GM19395 (cell line): ENCODE results near the gene HUNK.

Experiments
- ATAC-seq: cut with Tn5 transposase; IDR thresholded peaks from one replicate; pipeline ENCODE4 v1.9.1; 2021; ENCODE audit warnings: mild to moderate bottlenecking, moderate library complexity; ENCODE audit not compliant: unreplicated experiment

The HUNK gene

DNA sequence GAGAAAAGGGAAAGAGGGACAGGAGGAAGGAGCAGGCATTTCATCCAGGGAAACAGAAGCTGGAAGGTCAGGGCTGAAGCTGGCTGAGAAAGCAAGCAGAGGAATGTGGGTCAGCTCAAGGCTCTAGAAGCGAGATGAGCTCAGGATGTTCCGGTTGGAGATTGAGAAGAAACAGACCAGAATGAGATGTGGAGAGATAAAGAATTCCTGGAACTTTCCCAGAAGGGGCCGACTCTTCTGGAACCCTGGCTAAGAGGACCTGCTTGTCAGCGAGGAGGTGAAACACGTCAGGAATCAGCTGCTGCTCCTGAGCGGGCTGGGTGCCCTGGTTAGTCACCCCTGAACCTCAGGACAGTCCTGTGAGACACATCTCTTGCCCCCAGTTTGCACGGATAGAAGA is 75.9 kb downstream of the HUNK start:
- no peak for ATAC-seq

DNA sequence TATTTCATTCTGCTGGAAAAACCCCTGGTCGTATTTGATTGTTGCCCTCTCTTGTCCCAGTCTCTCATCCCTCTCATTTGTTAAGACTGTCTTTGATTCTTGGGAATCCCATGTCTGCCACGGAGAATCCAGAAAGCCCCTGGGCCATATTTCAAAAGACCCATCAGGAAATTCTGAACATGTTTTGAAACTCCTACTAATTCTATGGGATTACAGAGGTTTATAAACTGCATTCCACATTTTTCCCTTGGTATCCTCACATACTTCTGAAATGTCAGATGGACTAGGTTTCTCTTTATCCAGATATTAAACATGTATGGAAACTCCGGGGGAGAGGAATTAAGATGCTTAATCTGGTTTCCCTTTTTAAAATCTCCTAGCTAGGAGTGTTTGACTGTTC is 80.0 kb downstream of the HUNK start:
- ATAC-seq = no peak

DNA sequence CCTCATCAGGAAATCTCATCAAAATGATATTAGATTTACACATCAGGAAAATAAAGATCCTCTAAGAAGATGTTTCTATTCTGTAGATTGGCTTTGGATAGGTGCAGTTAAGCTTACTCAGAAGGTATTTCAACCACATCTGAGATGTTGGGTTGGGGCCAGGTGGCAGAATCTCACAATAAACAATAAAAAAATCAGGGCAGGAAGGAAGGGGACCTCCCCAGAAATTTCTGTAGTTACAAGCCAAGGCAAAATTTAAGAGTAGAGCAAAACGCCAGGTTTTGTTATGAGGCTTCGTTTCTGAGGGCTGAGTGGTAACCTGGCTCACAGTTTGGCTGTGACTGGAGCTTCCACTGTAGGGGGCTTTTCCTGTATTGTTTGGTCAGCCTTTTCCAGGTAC is 84.8 kb downstream of the HUNK start:
- ATAC-seq = no peak

DNA sequence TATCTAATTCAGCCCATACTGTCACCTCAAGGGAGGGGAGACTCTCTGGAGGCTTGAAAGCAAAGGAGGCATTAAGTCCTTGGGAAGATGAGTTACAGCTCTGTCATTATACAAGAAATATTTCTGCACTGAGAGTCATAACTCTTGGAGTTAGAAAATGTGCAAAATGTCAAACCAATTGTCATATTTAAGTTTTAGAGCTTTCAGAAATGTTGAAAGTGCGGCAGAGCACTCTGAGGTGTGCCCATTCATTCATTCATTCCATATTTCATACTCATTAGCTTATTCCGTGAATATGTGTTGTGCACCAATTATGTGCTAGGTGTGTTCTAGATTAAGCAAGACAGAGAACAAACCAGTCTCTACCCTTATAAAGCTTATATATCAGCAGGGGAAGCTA is 87.1 kb downstream of the HUNK start:
- ATAC-seq = no peak

DNA sequence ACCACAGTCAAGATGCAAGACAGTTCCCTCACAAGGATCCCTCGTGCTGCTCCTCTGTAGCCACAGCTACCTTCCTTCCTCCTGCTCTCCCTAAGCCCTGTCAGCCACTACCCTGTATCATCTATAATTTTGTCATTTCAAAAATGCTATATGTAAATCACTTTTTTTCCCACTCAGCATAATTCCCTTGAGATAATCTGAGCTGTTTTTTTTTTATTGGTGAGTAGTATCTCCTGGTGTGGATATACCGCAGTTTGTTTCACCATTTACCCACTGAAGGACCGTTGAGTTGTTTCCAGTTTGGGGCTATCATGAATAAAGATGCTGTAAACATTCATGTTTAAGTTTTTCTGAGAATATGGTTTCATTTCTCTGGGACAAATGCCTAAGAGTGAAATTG is 88.2 kb downstream of the HUNK start:
- no peak for ATAC-seq

DNA sequence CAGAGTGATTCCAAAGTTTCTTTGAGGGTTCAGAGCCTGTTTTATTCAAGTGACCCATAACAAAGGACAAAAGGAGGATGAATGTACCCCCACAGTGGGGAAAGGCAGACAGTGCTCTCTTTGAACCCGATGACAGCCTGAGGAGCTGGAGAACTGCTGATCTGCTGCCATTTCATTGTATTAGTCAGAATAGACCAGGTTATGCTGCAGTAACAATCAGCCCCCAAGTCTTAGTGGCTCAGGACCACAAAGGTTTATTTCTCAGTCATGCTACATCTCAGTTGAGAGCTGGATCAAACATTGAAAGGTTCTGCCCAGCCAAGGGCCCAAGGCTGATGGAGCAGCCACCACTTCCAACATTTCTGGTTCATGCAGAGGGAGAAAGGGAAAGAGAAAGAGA is 88.9 kb downstream of the HUNK start:
- ATAC-seq = no peak

DNA sequence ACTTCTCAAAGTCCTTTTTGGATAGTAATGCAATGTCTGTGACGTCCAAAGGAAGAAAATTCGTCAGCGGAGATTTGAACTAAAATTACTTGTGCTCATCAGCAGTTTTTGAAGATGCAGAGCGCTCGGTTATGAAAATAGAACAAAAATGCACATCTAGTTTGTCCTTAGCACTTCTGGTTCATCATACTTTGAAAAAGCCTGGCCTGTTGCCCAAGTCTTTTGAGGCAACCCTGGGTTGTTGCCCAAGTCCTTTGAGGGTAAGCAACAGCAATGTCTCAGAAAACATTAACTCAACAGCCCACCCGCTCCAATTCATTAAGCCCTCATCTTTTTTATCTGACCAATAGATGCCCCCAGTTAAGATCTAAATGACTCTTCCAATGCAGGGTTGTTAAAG is 91.9 kb downstream of the HUNK start:
- no peak for ATAC-seq

DNA sequence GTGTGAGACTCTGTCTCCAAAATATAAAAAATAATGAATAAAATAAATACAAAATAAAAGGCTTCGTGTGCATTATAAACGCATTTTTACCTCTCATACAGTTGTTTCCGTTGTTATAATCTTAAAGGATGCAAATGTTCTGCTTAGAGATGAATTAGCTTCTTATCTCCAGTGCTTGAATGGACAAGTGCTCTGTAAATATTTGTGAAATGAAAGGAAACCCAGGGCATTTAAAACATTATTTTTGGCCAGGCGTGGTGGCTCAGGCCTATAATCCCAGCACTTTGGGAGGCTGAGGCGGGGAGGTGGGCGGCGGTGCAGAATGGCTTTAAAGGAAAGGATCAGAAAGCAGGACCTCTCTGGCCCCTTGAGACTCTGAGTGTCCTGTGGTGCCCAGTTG is 94.5 kb downstream of the HUNK start:
- ATAC-seq = no peak

DNA sequence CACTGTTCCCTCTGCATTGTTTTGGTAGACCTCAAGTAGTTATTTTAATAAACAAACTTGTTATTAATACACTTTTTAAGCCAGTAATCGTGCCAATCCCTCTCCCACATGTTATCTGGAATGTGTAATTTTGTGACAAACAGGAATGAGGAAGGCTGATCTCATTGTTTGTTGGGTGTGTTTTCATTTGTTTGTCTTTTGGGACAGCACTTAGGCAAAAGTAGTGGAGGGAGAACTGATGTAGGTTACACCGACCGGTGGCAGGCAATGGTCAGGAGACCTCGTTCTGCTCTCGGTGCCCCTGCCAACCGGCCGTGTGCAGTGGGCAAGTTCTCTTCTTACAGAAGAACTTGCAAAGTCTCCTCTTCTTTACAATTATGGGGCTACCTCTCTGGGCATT is 99.8 kb downstream of the HUNK start:
- ATAC-seq = no peak

DNA sequence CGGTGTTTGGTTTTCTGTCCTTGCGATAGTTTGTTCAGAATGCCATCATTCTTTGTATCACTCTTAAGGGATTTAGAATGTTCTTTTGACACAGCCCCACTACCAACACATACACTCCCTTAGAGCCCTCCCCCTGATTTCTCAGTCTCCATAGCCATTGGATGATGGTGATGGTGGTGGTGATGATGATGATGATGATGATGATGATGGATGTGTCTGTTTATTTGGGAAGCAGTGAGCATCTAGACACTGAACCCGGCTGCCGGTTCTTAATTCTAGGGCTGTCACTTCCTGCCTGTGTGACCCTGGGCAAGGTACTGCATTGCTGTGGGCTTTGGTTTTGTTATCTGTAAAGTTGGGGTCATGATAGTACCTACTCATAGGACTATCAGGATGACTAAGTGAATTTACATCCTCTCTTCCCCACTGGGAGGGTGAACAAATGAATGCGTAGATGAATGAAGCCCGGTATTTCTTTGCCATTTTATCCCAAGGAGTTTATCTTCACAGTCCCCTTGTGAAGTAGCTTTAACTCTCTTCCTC is 100.7 kb downstream of the HUNK start:
- no peak for ATAC-seq

DNA sequence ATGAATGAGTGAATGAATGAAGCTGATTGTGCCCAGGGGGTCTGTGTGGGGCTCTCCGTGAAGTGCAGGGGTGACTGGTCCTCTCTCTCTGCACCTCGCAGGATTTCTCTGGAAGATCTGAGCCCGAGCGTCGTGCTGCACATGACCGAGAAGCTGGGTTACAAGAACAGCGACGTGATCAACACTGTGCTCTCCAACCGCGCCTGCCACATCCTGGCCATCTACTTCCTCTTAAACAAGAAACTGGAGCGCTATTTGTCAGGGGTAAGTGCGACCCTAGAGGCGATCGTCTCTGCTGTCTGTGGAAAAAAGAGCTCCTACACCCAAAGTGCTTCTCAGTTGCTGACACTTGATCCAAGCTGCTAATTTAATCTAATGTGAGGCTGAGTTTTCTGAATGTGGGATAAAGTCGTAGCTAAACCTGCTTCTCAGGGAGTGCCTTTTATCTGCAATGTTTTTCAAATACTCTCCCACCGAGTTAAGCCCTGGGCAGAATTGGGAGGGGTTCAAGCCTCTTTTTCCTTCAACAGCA is 101.7 kb downstream of the HUNK start:
- no peak for ATAC-seq

DNA sequence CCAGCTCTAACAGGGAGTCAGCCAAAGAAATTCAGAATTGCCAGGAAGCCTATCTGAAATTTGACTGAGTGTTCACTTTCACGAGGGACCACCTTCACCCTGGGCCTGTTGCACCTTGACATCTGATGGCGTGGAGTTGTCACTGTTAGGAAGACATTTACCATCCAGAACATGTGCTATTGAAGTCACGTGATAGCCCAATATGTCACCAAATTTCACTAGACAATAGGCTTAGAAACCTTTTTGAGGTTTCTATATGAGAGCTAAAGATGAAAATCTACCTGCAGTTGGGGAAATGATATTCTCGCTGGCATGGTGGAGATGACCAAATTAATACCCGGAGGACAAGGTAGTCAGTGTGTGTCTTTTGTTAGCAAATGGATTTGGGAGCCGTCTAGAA is 102.7 kb downstream of the HUNK start:
- ATAC-seq = no peak

DNA sequence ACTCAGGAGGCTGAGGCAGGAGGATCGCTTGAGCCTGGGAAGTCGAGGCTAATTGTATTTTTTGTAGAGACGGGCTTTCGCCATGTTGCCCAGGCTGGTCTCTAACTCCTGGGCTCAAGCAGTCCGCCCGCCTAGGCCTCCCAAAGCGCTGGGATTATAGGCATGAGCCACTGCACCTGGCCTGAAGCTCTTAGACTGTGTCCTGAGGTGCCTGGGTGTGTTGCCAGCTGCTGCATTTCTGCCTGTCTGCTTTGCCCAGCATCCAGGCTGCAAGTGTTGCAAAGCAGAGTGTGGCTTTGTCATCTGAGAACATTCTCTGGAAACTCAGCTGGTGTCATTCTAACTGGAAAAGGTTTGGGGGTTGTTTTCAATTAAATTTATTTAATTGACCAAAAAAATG is 105.0 kb downstream of the HUNK start:
- no peak for ATAC-seq

DNA sequence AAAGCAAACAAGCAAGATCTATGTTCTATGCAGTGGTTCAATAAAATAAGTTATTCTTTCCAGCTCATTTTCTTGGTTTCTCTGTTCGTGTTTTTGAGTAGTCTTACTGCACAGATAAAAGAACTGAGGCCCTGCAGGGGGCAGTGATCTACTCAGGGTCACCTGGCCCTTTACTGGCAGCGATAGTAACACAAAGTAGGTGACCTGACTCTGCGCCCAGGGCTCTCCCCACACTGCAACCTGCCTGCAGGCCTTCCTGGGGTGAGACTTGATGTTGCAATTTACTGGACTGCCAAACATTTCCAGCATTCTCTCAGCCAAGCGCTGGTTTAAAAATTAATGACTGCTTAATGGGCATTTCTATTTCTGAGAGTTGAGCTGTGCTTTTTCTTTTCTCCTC is 110.3 kb downstream of the HUNK start:
- ATAC-seq = no peak

DNA sequence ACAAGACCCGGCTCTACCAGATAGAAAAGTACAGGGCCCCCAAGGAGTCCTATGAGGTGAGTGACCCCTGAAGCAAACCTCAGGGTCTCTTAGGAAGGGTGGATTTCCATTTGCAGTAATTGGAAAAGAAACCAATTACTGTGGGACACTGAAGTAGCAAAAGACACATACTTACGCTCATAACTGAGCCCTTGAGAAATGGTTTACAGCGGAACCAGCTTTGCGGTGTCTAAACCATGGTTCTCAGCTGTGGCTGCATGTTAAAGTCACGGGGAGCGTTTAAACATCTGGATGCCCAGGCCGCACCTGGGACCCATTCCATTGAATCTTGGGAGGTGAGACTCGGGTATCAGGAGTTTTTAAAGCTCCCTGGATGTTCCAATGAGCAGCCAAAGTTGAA is 110.7 kb downstream of the HUNK start:
- ATAC-seq = no peak

DNA sequence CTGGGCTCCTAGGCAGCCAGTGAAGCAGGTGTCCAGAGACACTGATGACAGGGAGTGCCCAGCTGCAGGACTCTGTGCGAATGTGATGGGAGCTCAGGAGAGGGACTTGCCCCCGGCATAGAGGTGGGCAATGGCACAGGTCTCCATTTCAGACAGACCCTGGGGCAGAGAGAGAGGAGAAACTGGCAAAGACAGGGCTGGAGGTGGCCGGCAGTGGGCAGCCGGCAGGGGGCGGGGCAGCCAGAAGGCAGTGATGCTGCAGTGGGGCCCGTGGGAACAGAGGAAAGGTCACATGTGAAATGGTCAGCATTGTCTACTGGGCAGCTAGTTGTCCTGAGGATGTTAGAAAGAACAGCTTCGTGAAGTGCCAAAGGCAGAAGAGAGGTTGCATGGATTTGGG is 112.6 kb downstream of the HUNK start:
- no peak for ATAC-seq

DNA sequence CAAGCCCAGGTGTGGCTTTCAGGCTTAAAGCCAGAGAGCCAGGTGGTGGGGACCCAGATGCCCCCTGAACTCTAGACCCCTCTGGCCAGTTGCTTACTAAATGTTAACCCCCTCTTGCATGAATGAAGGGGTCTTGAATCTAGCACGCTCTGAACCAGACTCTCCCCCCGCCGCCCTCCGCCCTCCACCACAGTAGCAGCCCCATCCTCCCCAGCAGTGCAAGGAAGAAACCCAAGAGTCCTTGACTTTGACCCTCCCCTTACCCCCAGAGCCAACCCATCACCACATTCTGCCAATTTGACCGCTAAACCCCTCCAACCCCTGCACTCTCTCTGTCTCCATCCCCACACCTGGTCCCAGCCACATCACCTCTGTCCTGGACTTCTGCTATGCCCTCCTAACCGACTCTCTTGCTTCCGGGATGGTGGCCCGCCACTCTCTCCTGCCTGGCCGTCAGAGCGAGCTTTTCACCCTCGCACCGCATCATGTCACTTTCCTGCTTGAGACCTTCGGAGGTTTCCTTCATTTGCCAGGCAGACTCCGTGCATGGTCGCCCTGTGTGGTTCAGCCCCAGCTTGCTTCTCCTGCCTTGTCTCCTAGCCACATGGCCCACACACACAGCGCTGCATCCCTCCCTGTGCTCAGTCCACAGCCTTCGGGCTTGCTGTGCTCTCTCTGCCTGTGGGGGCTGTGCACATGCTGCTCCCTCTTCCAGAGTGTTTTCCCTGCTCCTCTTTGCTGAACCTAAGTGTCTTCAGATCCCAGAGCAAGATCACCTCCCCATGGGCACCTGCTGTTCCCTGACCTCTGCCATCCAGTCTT is 113.4 kb downstream of the HUNK start:
- ATAC-seq = no peak

DNA sequence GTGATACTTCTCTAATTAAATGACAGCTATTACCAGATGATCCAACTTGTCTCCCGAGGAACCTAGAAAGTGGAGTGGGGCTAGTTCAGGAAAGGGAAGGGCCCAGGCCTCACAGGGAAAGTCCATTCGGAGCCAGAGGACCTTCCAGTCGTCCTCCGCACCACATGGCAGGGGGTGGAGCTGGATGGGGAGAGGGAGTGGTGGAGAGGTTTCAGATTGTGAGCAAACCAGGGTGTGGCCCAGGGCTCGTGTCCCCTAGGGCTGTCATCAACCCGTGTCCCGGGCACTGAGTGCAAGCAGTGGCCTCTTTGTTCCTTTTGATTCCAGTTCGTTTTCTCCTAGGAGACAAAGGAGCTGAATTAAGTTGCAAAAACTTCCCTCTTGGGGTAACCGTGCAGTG is 114.9 kb downstream of the HUNK start:
- no peak for ATAC-seq

DNA sequence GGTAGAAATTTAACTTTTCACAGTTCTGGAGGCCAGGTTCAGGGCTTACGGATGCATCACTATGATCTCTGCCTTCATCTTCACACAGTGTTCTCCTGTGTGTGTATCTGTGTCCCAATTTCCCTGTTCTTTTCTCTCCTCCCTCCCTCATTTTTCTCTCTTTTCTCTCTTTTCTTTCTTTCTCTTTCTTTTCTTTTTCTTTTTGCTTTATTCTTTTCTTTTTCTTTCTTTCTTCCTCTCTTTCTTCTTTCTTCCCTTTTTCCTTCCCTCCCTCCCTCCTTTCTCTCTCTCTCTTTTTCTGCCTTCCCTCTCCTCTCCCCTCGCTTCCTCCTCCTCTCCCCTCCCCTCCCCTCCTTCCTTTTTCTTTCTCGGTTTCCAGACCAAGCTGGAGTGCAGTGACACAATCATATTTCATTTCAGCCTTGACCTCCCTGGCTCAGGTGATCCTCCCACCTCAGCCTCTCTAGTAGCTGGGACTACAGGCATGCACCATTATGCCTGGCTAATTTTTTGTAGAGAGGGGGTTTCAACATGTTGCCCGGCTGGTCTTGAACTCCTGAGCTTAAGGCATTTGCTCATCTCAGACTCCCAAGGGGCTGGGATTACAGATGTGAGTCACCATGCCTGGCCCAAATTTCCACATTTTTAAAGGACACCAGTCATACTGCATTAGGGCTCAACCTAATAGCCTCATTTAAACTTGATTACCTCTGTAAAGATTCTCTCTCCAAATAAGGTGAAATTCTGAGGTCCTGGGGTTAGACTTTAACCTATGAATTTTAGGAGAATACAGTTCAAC is 115.9 kb downstream of the HUNK start:
- no peak for ATAC-seq

DNA sequence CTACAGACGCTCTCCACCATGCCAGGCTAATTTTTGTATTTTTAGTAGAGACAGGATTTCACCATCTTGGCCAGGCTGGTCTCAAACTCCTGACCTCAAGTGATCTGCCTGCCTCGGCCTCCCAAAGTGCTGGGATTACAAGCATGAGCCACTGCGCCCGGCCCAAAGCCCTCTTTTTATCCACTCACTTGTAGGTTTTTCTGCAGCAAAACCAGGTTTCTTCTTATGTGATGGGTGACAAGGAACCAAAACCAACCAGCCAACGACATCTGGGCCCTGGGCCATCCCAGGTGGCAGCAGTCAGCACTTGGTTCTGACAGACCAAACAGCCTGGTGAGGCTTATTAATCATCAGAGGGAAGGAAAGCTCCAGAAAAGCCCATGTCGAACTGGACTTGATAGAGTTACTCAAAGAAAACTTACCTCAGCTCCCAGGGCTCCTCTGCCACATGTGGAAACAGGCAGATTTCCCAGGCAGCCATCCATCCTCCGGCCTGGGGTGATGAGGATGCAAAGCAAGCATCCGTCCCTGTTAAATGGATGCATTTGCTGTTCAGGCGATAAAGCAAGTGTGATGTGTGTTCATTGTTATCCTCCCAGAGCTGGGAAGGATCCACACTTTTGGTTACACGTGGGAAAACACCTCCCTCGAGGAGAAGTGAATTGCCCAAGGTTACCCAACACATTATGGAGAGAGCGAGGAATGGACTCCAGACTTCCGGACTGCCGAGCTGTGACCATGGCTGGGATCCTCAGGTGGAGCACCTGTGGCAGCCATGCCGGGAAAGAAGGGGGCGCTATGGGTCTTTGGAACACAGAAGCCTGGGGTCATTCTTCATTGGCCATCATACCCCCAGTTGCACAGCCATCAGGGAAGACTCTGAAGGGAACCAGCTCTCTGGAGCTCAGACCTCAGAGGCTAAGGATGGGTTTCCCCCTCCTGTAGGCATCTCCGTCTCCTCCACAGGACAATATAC is 118.8 kb downstream of the HUNK start:
- no peak for ATAC-seq

DNA sequence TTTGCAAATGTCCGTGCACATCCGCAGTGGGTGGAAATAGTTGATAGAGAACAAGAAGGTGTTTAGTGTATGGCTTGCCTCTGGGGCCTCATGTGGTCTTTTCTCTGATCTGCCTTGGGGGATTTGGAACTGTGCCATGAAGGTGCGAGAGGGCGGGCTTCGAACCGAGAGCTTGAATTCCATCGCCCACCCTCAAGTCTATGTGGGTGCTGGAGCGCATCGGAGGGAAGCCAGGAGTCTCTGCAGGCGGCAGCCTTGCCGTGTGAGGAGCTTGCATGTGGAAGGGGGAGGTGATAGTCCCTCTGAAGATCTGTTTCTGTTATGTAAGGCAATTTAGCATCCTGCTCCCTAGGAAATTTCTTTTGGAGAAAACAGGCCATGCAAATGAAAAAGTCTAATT is 119.6 kb downstream of the HUNK start:
- ATAC-seq = no peak
